Activated CD8-positive, alpha-beta T cell treated with anti-CD3 and anti-CD28 coated beads, Interleukin-2, amount 10 ng/mL, durations not matched to agents 7 days and 5 days (primary cell): ENCODE measurements around the gene RIOK3. TPM values are rescaled to one million over a fixed set of nuclear protein-coding genes. Genes with fewer than 3 reads are reported as not detected.
"Not testable (repeated sequence)": the region's sequence is repeated elsewhere in the genome, so short reads cannot be mapped to it uniquely, and the experiment has no call there.

Experiments
- ATAC-seq: fragments of 150-1000 bp; cut with Tn5 transposase; one replicate; pipeline ENCODE4 v1.10.0; 2021; ENCODE audit warnings: moderate library complexity
- CTCF ChIA-PET: fragments of 350-600 bp; sonication (Branson Sonifier 250); formaldehyde crosslinking; loops from one replicate; lab custom pipeline; 2021; ENCODE audit warnings: antibody characterized with exemption; lab: Charles Lee
- POLR2A ChIA-PET: fragments of 350-600 bp; sonication (Branson Sonifier 250); formaldehyde crosslinking; loops from one replicate; lab custom pipeline; 2021; ENCODE audit warnings: antibody characterized with exemption; lab: Charles Lee
- DNase-seq: peaks from one replicate; pipeline ENCODE4 v3.0.0-alpha.2; 2020
- H3K27ac Mint-ChIP-seq: one replicate; pipeline ENCODE4 v1.8.0; 2021; ENCODE audit warnings: mild to moderate bottlenecking, mixed read lengths
- H3K27me3 Mint-ChIP-seq: one replicate; pipeline ENCODE4 v1.8.0; 2021; ENCODE audit warnings: low read depth, mixed read lengths
- H3K36me3 Mint-ChIP-seq: one replicate; pipeline ENCODE4 v1.8.0; 2021; ENCODE audit warnings: low read depth, mixed read lengths
- H3K4me1 Mint-ChIP-seq: one replicate; pipeline ENCODE4 v1.8.0; 2021; ENCODE audit warnings: low read depth, mixed read lengths
- H3K4me3 Mint-ChIP-seq: one replicate; pipeline ENCODE4 v1.8.0; 2021; ENCODE audit warnings: mild to moderate bottlenecking, mixed read lengths
- H3K9me3 Mint-ChIP-seq: one replicate; pipeline ENCODE4 v1.8.0; 2022; ENCODE audit warnings: mixed read lengths; ENCODE audit not compliant: insufficient read depth
- total RNA-seq, 2 experiments: library from RNA; stranded (reverse); gene quantifications; one replicate each; pipeline ENCODE4 v1.2.3, GENCODE V29; 2021

RIOK3 gene
- total RNA-seq, 2 experiments from 2014 or later: 53.6 to 69.3 TPM

- Mint-ChIP-seq H3K27me3 (no peaks in the 10 kb centered on the region), H3K27ac (no peak overlapping the region), H3K9me3 (no peaks in the 10 kb centered on the region), H3K4me1 (no peaks in the 10 kb centered on the region), H3K36me3 (peaks cover 57% of the 10 kb centered on the region), H3K4me3 (no peak overlapping the region)
- ATAC-seq (no peak), DNase-seq (no peak)
- ChIA-PET POLR2A (no interaction called here), CTCF (interaction anchor here (0.6 to 3.2 kb wide), 6 partner anchors 8 to 354 kb away, joined by 3 to 23 read pairs (median 4); no protein-coding TSS in a partner anchor)
Observed at GRCh38 chr18:23479829-23480505, 26.9 kb downstream of the RIOK3 start.

GRCh38 chr18:23484561-23485182 lies 31.6 kb downstream of the RIOK3 start:
- H3K4me3 Mint-ChIP-seq: no peak overlapping the region
- ChIA-PET CTCF (interaction anchor here (0.6 to 1.8 kb wide), 5 partner anchors 12 to 435 kb away, joined by 3 to 14 read pairs (median 3); no protein-coding TSS in a partner anchor), POLR2A (interaction anchor here (2.1 kb wide), 1 partner anchor 12 kb away, joined by 6 read pairs; no protein-coding TSS in a partner anchor)
- H3K9me3 Mint-ChIP-seq: no peaks in the 10 kb centered on the region
- H3K4me1 Mint-ChIP-seq: peaks cover 16% of the 10 kb centered on the region
- peaks cover 24% of the 10 kb centered on the region for H3K36me3 Mint-ChIP-seq
- H3K27ac Mint-ChIP-seq: no peak overlapping the region
- DNase-seq: no peak
- no peak for ATAC-seq
- no peaks in the 10 kb centered on the region for H3K27me3 Mint-ChIP-seq

DNA sequence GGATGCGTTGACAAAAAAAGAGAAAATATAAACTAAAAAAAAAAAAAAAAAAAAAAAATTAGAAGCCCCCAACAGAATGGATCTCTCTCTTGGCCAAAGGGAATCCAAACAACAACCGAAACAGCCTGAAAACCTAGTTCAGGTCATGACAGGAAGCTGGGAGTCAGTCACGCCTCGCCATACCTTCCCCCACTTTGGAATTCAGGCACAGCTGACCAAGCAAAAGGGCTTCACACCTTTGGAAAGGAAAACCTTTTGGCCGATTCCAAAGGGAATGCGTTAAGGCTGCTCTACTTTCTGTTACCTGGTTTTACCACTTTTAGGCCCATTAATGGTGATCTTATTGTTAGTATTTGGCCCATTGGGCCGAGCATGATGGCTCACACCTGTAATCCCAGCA lies 32.3 kb downstream of the RIOK3 start:
- DNase-seq (no peak), ATAC-seq (no peak)
- ChIA-PET POLR2A (interaction anchor here (2.1 kb wide), 1 partner anchor 13 kb away, joined by 6 read pairs; no protein-coding TSS in a partner anchor), CTCF (interaction anchor here (0.7 to 1.8 kb wide), 3 partner anchors 13 to 72 kb away, joined by 3 to 14 read pairs (median 3); no protein-coding TSS in a partner anchor)
- Mint-ChIP-seq H3K27ac (no peak overlapping the region), H3K36me3 (peaks cover 18% of the 10 kb centered on the region), H3K4me3 (no peak overlapping the region), H3K4me1 (peaks cover 19% of the 10 kb centered on the region), H3K9me3 (no peaks in the 10 kb centered on the region), H3K27me3 (no peaks in the 10 kb centered on the region)

DNA sequence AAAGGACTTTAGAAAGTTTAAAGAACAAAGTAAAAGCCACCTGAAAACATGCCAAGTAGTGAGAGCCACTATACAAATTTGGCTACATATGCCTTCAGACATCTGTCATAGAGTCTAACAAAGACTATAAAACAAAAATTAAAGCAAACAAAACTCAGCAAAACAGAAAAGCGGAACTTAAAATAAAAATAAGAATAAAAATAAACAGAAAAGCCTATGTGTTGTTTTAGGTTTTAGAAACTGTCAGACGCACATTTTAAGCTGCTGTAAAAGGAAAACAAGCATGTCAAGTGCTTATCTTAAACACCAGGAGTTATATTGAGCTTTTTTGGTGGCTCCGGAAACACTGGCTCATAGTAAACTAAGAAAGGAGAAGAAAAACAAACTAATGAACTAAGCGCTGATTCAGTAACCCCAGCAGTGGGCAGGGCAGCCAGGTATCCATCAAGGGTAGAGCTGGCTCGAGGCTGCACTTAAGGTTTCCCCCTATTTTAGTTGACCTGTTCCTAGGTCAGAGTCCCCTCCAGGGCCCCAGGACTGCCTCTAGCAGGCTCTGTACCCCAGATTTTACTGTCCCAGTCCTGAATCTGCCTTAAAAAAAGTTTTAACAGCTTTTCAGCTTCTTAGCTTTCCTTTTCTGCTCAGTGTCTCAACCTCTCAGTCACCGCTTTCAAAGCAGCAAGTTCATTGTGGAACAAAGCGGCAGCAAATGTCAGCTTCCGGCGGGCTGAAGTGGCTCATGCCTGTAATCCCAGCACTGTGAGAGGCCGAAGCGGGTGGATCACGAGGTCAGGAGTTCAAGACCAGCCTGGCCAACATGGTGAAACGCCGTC lies 34.9 kb downstream of the RIOK3 start:
- H3K36me3 Mint-ChIP-seq: peaks cover 5% of the 10 kb centered on the region
- H3K4me1 Mint-ChIP-seq: peaks cover 19% of the 10 kb centered on the region
- CTCF ChIA-PET: interaction anchor here (0.7 to 4.3 kb wide), 14 partner anchors 8 to 215 kb away, joined by 3 to 51 read pairs (median 4); partner anchors contain the start of gene RMC1
- POLR2A ChIA-PET: interaction anchor here (0.6 to 1.7 kb wide), 7 partner anchors 9 to 226 kb away, joined by 3 to 12 read pairs (median 6); partner anchors contain the start of genes RIOK3 and RMC1
- peak overlapping the region; percentile 47 for H3K4me3 Mint-ChIP-seq
- H3K27me3 Mint-ChIP-seq: no peaks in the 10 kb centered on the region
- H3K27ac Mint-ChIP-seq: peak overlapping the region; percentile 89
- DNase-seq (peak; percentile 70), ATAC-seq (peak; percentile 82)
- H3K9me3 Mint-ChIP-seq: no peaks in the 10 kb centered on the region

- DNase-seq, H3K9me3 Mint-ChIP-seq, H3K27me3 Mint-ChIP-seq, H3K36me3 Mint-ChIP-seq, POLR2A ChIA-PET, H3K27ac Mint-ChIP-seq, H3K4me3 Mint-ChIP-seq, ATAC-seq: not testable (repeated sequence)
- CTCF ChIA-PET: interaction anchor here (0.6 to 4.3 kb wide), 2 partner anchors 9 to 253 kb away, joined by 4 to 51 read pairs; no protein-coding TSS in a partner anchor
- peaks cover 19% of the 10 kb centered on the region for H3K4me1 Mint-ChIP-seq
Observed at GRCh38 chr18:23489586-23489985, 36.5 kb downstream of the RIOK3 start.

DNA sequence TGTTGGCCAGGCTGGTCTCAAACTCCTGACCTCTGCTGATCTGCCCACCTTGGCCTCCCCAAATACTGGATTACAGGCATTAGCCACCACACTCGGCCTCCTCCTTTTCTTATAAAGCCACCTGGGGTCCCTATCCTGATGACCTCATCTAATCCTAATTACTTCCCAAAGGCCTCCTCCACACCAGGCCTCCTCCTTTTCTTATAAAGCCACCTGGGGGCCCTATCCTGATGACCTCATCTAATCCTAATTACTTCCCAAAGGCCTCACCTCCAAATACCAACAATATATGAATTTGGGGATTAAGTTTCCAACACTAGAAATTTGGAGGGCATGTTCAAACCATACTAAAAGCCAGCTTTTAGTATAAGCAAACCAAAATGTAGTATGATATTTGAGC lies 40.6 kb downstream of the RIOK3 start:
- H3K9me3 Mint-ChIP-seq: no peaks in the 10 kb centered on the region
- POLR2A ChIA-PET: no interaction called here
- no peaks in the 10 kb centered on the region for H3K27me3 Mint-ChIP-seq
- CTCF ChIA-PET: interaction anchor here (1.1 to 1.3 kb wide), 2 partner anchors 9 to 121 kb away, joined by 3 read pairs; no protein-coding TSS in a partner anchor
- H3K4me1 Mint-ChIP-seq: peaks cover 17% of the 10 kb centered on the region
- H3K36me3 Mint-ChIP-seq: no peaks in the 10 kb centered on the region
- DNase-seq (no peak), ATAC-seq (no peak)
- no peak overlapping the region for H3K27ac Mint-ChIP-seq
- H3K4me3 Mint-ChIP-seq: no peak overlapping the region

DNA sequence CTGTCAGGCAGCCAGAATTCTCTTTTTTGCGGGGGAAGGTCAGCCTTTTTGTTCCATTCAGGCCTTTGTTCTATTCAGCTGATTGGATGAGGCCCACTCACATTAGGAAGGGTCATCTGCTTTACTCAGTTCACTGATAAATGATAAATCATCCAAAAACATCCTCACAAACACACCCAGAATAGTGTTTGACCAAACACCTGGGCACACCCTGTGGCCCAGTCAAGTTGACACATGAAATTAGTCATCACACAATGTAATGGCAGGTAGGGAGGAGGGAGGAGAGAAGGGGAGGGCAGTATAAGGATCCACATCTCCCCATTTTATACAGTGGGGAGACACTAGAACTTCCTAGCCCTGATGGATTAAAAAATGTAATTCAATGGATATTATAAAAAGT lies 41.9 kb downstream of the RIOK3 start:
- Mint-ChIP-seq H3K9me3 (no peaks in the 10 kb centered on the region), H3K27me3 (no peaks in the 10 kb centered on the region), H3K4me3 (no peak overlapping the region), H3K36me3 (no peaks in the 10 kb centered on the region), H3K4me1 (peaks cover 25% of the 10 kb centered on the region), H3K27ac (no peak overlapping the region)
- ChIA-PET CTCF (interaction anchor here (1.7 kb wide), 1 partner anchor 21 kb away, joined by 5 read pairs; no protein-coding TSS in a partner anchor), POLR2A (no interaction called here)
- ATAC-seq (no peak), DNase-seq (no peak)

DNA sequence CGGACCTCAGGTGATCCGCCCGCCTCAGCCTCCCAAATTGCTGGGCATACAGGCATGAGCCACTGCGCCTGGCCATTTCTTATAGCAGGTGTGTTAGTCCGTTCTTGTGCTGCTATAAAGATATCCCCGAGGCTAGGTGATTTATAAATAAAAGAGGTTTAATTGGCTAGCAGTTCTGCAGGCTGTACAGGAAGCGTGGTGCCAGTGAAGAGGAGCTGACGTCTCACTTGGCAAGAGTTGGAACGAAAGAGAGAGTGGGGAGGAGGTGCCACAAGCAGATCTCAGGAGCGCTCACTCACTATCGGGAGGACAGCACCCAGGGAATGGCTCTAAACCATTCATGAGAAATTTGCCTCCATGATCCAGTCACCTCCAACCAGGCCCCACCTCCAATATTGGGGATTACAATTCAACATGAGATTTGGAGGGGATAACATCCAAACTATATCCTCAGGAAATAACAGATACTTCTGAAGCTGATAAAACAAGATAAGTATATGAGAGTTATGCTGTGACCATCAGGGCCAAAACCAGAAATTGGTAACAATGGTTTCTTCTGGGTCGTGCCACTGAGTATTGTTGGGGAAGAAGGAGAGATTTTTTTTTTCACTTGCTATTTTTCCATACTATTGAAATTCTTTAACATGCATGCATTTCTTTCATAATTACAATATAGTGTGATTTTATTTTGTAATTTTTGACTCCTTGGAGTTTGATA lies 42.8 kb downstream of the RIOK3 start:
- Mint-ChIP-seq H3K4me1 (peaks cover 25% of the 10 kb centered on the region), H3K4me3 (no peak overlapping the region), H3K27me3 (no peaks in the 10 kb centered on the region), H3K9me3 (no peaks in the 10 kb centered on the region), H3K36me3 (no peaks in the 10 kb centered on the region), H3K27ac (no peak overlapping the region)
- DNase-seq: no peak
- no peak for ATAC-seq
- POLR2A ChIA-PET: no interaction called here
- CTCF ChIA-PET: interaction anchor here (1.7 to 4.6 kb wide), 3 partner anchors 7 to 208 kb away, joined by 5 to 51 read pairs (median 23); no protein-coding TSS in a partner anchor

DNA sequence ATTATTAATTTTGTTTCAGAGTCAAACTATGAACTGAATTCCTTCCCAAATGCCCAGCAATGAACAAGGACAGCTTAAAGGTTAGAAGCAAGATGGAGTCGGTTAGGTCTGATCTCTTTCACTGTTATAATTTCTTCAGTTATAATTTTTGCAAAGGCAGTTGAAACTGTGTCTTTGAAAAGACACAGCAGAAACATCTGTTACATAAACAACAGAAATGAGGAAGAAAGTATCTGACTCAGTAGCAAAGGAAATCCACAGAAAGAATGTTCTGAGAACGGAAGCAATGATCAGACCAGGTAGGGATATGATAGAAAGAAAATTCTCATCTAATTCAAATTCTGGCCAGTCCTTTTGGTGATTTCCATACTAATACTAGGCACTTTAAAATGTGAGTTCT lies 45.0 kb downstream of the RIOK3 start:
- H3K36me3 Mint-ChIP-seq: no peaks in the 10 kb centered on the region
- POLR2A ChIA-PET: interaction anchor here (1.2 kb wide), 2 partner anchors 10 to 45 kb away, joined by 3 to 6 read pairs; no protein-coding TSS in a partner anchor
- H3K27ac Mint-ChIP-seq: no peak overlapping the region

DNA sequence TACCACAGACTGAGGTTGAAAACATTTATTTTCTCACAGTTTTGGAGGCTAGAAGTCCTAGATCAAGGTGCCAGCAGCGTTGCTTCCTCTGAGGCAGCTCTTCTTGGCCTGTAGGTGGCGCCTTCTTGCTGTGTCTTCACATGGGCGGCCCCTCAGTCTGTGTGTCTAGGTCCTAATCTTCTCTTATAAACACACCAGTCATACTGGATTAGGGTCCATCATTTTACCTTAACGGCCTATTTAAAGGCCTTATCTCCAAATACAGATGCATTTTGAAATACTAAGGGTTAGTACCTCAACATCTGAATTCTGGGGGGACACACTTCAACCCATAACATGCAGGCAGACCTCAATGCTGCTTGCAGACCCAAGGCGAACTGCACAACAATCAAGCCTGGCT lies 45.8 kb downstream of the RIOK3 start:
- POLR2A ChIA-PET: interaction anchor here (0.7 to 1.2 kb wide), 3 partner anchors 11 to 287 kb away, joined by 3 to 6 read pairs (median 3); no protein-coding TSS in a partner anchor
- no peaks in the 10 kb centered on the region for H3K9me3 Mint-ChIP-seq
- peak; percentile 55 for ATAC-seq
- H3K4me3 Mint-ChIP-seq: no peak overlapping the region
- CTCF ChIA-PET: interaction anchor here (0.7 to 4.6 kb wide), 42 partner anchors 9 to 528 kb away, joined by 3 to 51 read pairs (median 5); partner anchors contain the start of genes NPC1 and RIOK3
- peak overlapping the region; percentile 40 for H3K27ac Mint-ChIP-seq
- peak; percentile 87 for DNase-seq
- H3K4me1 Mint-ChIP-seq: peaks cover 36% of the 10 kb centered on the region
- peaks cover 1% of the 10 kb centered on the region for H3K36me3 Mint-ChIP-seq
- H3K27me3 Mint-ChIP-seq: no peaks in the 10 kb centered on the region

More for the DNA sequence above, 45.0 kb downstream of the RIOK3 start:
- DNase-seq: no peak
- Mint-ChIP-seq H3K27me3 (no peaks in the 10 kb centered on the region), H3K4me1 (peaks cover 36% of the 10 kb centered on the region), H3K4me3 (no peak overlapping the region), H3K9me3 (no peaks in the 10 kb centered on the region)
- CTCF ChIA-PET: interaction anchor here (0.6 to 4.6 kb wide), 44 partner anchors 9 to 529 kb away, joined by 3 to 51 read pairs (median 5); partner anchors contain the start of genes NPC1 and RIOK3
- no peak for ATAC-seq
